K562 (cell line): ENCODE measurements around the gene TAF3. TPM values are rescaled to one million over a fixed set of nuclear protein-coding genes. Genes with fewer than 3 reads are reported as not detected.

Experiments used
- ATAC-seq: fragments of 200-7000 bp; cut with Tn5 transposase; 3 replicates; pipeline ENCODE4 v1.9.1; 2020; ENCODE audit warnings: moderate library complexity
- BruUV-seq: library from RNA; stranded (reverse); fragments of 400-500 nt; replicated peaks from 2 replicates; lab custom pipeline; 2021; lab: Mats Ljungman, UMichigan
- CTCF ChIA-PET: fragments of 300-600 bp; formaldehyde crosslinking; extraction: SDS; loops from one replicate; lab custom pipeline; 2021; ENCODE audit warnings: low intra/inter-chr PET ratio; lab: Yijun Ruan, JAX
- POLR2A ChIA-PET: fragments of 300-600, 350-650 bp; sonication (Branson Sonifier 250); formaldehyde crosslinking; extraction: SDS; loops from one replicate; lab custom pipeline; 2021; ENCODE audit warnings: antibody characterized with exemption, inconsistent platforms; lab: Yijun Ruan, JAX
- DNase-seq, 4 experiments: peaks; one replicate each; pipeline versions ENCODE4 v3.0.0 to v3.0.0-alpha.2; 2011 to 2018; ENCODE audit warnings: low spot score in 3 of 4, mixed read lengths in 3 of 4; ENCODE audit errors: extremely low read depth in 1 of 4
- FAIRE-seq: peaks from 2 replicates; lab custom pipeline; 2011; peaks lifted over from hg19 to GRCh38; lab: Jason Lieb, UNC
- H2AFZ ChIP-seq: 2 replicates; pipeline ENCODE4 v1.6.0; 2011; ENCODE audit warnings: low read depth, low read length, control low read depth, inconsistent platforms
- H3K27ac ChIP-seq: fragments of 200-600 bp; 3 replicates; pipeline ENCODE4 v1.8.0; 2011; ENCODE audit warnings: low read depth, mild to moderate bottlenecking, control low read depth, inconsistent platforms, low read length, moderate library complexity, mixed read lengths; ENCODE audit errors: extremely low read depth
- H3K27me3 ChIP-seq, 2 experiments: fragments of 300-600 bp in 1 of 2; 2 replicates in 1 of 2; 3 replicates in 1 of 2; pipeline versions ENCODE4 v1.6.0 to v1.8.0; 2011; ENCODE audit warnings: inconsistent platforms in 2 of 2, low read length in 2 of 2, mild to moderate bottlenecking in 1 of 2, mixed read lengths in 1 of 2, moderate library complexity in 1 of 2; ENCODE audit not compliant: control insufficient read depth in 2 of 2, insufficient read depth in 2 of 2
- H3K36me3 ChIP-seq: fragments of 300-600 bp; 3 replicates; pipeline ENCODE4 v1.8.0; 2011; ENCODE audit warnings: mild to moderate bottlenecking, low read length, inconsistent platforms; ENCODE audit not compliant: control insufficient read depth, insufficient read depth
- H3K4me1 ChIP-seq, 2 experiments: fragments of 200-600 bp in 1 of 2; replicated peaks in 1 of 2; 2 replicates in 1 of 2; 3 replicates in 1 of 2; pipeline versions ENCODE4 v1.5.1 to v1.8.0; 2011; ENCODE audit warnings: inconsistent platforms in 2 of 2, low read length in 2 of 2, mild to moderate bottlenecking in 1 of 2, mixed read lengths in 1 of 2, moderate library complexity in 1 of 2; ENCODE audit not compliant: control insufficient read depth in 2 of 2, insufficient read depth in 2 of 2
- H3K4me2 ChIP-seq: 2 replicates; pipeline ENCODE4 v1.6.1; 2011; ENCODE audit warnings: low read length, control low read depth, inconsistent platforms, mixed read lengths; ENCODE audit not compliant: insufficient read depth
- H3K4me3 ChIP-seq: fragments of 200-600 bp; sonication (generic), shearing (Covaris generic); 2 replicates; pipeline ENCODE4 v1.5.1; 2016; ENCODE audit warnings: control low read depth, inconsistent platforms
- H3K79me2 ChIP-seq: fragments of 200-600 bp; 3 replicates; pipeline ENCODE4 v1.8.0; 2011; ENCODE audit warnings: low read length, inconsistent platforms; ENCODE audit not compliant: control insufficient read depth, insufficient read depth
- H3K9ac ChIP-seq, 2 experiments: 2 replicates each; pipeline versions ENCODE4 v1.6.0 to v1.6.1; 2011; ENCODE audit warnings: low read depth in 2 of 2, low read length in 2 of 2, control low read depth in 1 of 2, inconsistent platforms in 1 of 2, mild to moderate bottlenecking in 1 of 2, mixed read lengths in 1 of 2; ENCODE audit not compliant: insufficient read depth in 1 of 2
- H3K9me1 ChIP-seq: one replicate; pipeline ENCODE4 v1.6.0; 2011; ENCODE audit warnings: inconsistent platforms, mild to moderate bottlenecking, low read length, moderate library complexity; ENCODE audit not compliant: control insufficient read depth, insufficient read depth
- H3K9me3 ChIP-seq: replicated peaks from 2 replicates; pipeline ENCODE4 v1.5.1; 2011; ENCODE audit warnings: low read depth, low read length, inconsistent platforms; ENCODE audit not compliant: control insufficient read depth, insufficient read depth
- H4K20me1 ChIP-seq: replicated peaks from 2 replicates; pipeline ENCODE4 v1.6.1; 2011; ENCODE audit warnings: low read length, inconsistent platforms, mixed read lengths; ENCODE audit not compliant: control insufficient read depth, insufficient read depth
- KLF6 ChIP-seq: fragments of 250-450 bp; sonication (Bioruptor Pico); IDR thresholded peaks from 2 replicates; pipeline ENCODE4 v1.4.0; 2020; ENCODE audit warnings: mild to moderate bottlenecking, moderate library complexity, borderline replicate concordance
- TCF3 ChIP-seq: sonication (generic); formaldehyde crosslinking; IDR thresholded peaks from 2 replicates; pipeline ENCODE4 v1.4.0; 2020; ENCODE audit warnings: mild to moderate bottlenecking, missing genetic modification reagents
- WGBS: fragments of 100-300 bp; shearing (Covaris generic); methylation state at CpG from one replicate; pipeline ENCODE4 v1.1.6; 2016; ENCODE audit warnings: low coverage, mixed read lengths; ENCODE audit not compliant: insufficient coverage; ENCODE audit errors: missing lambda C conversion rate; 5-methylcytosine and 5-hydroxymethylcytosine counted together
- in situ Hi-C: fragments of 300-500 bp; cut with MboI; formaldehyde crosslinking; loops from 4 replicates; pipeline ENCODE4 v1.15.0; 2018; ENCODE audit warnings: inconsistent platforms, mixed read lengths
- intact Hi-C: fragments of 100-400 bp; cut with micrococcal nuclease; formaldehyde crosslinking; loops from 2 replicates; pipeline ENCODE4 v1.14.2; 2022
- polyA plus RNA-seq, 8 experiments: library from polyadenylated mRNA; depleted of rRNA in 4 of 8; stranded (reverse) in 5 of 8; unstranded in 3 of 8; fragments of >200 nt; fragmentation: Nextera tagmentation in 2 of 8; fragmentation: Illumina TruSeq in 1 of 8; extraction: Ambion mirVana in 2 of 8; extraction: Trizol in 1 of 8; gene quantifications; 2 replicates each; pipeline versions ENCODE4 v1.2.1 to v1.2.3, GENCODE V29; 2011 to 2014; ENCODE audit warnings: inconsistent platforms in 1 of 8, missing spikeins in 1 of 8
- total RNA-seq, 7 experiments: library from RNA; depleted of rRNA in 6 of 7; stranded (reverse); fragments of >200 nt in 6 of 7; fragmentation: Illumina TruSeq in 2 of 7; extraction: Trizol in 2 of 7; gene quantifications; 2 replicates each; pipeline versions ENCODE4 v1.2.1 to v1.2.3, GENCODE V29; 2011 to 2021; ENCODE audit warnings: low replicate concordance in 1 of 7
- TF ChIP-seq, protein P1 (sequence below): sonication (generic); formaldehyde crosslinking; IDR thresholded peaks from 2 replicates; pipeline ENCODE4 v1.8.0; 2022; ENCODE audit warnings: mild to moderate bottlenecking, missing genetic modification reagents
- TF ChIP-seq, protein P2 (sequence below): fragments of 250-450 bp; sonication (Bioruptor Pico); IDR thresholded peaks from 2 replicates; pipeline ENCODE4 v1.8.0; 2021; ENCODE audit warnings: borderline replicate concordance, mild to moderate bottlenecking, moderate library complexity; ENCODE audit not compliant: poor library complexity, severe bottlenecking
- TF ChIP-seq, protein P3 (sequence below), 2 experiments: fragments of 200-800 bp in 1 of 2; sonication (Bioruptor generic) in 1 of 2; sonication (generic) in 1 of 2; formaldehyde crosslinking in 1 of 2; IDR thresholded peaks in 1 of 2; conservative IDR thresholded peaks in 1 of 2; 2 replicates each; pipeline versions ENCODE4 v1.5.0 to v1.6.1; 2016 to 2020; ENCODE audit warnings: missing compliant biosample characterization in 1 of 2, missing genetic modification characterization in 1 of 2, missing genetic modification reagents in 1 of 2
- TF ChIP-seq, protein P4 (sequence below): fragments of 250-450 bp; sonication (Bioruptor Pico); IDR thresholded peaks from 2 replicates; pipeline ENCODE4 v1.4.0; 2020; ENCODE audit warnings: mild to moderate bottlenecking, moderate library complexity, borderline replicate concordance

Gene TAF3
- total and polyA plus RNA-seq, 9 of the 15 experiments (the other 6 are each of a cell fraction or from before 2014, with no cell fraction given), result 1.5 to 9.9 (median 4.1) TPM

DNA sequence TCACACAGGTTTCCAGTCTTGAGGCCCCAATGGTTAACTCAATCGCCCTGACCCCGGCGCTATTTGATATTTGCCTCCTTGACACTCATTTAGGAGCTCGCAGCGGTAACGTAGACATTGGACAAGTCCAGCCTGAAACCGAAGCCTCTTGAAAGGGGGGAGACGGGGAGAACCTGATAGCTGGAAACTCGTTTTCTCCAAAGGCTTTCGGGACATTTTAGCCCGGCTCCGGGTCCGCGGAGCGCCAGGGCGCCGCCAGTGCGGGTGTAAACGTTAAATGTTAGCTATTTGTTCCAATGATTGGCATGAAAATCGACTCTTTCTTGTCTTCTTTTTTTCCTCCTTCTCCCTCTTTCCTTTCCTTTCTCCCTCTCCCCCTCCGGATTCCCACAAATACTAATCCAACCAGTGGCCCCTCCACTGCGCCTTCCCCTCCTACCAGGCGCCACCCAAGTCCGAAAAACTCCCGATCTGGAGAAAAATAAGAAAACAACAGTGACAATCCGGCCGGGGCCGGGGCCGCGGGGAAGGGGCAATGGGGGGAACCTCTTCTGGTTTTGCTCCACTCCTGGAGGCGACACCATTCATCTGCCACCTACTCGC lies 219.0 kb downstream of the TAF3 start (continued):
- no peak for TF ChIP-seq TCF3
- TF ChIP-seq, protein P1, sequence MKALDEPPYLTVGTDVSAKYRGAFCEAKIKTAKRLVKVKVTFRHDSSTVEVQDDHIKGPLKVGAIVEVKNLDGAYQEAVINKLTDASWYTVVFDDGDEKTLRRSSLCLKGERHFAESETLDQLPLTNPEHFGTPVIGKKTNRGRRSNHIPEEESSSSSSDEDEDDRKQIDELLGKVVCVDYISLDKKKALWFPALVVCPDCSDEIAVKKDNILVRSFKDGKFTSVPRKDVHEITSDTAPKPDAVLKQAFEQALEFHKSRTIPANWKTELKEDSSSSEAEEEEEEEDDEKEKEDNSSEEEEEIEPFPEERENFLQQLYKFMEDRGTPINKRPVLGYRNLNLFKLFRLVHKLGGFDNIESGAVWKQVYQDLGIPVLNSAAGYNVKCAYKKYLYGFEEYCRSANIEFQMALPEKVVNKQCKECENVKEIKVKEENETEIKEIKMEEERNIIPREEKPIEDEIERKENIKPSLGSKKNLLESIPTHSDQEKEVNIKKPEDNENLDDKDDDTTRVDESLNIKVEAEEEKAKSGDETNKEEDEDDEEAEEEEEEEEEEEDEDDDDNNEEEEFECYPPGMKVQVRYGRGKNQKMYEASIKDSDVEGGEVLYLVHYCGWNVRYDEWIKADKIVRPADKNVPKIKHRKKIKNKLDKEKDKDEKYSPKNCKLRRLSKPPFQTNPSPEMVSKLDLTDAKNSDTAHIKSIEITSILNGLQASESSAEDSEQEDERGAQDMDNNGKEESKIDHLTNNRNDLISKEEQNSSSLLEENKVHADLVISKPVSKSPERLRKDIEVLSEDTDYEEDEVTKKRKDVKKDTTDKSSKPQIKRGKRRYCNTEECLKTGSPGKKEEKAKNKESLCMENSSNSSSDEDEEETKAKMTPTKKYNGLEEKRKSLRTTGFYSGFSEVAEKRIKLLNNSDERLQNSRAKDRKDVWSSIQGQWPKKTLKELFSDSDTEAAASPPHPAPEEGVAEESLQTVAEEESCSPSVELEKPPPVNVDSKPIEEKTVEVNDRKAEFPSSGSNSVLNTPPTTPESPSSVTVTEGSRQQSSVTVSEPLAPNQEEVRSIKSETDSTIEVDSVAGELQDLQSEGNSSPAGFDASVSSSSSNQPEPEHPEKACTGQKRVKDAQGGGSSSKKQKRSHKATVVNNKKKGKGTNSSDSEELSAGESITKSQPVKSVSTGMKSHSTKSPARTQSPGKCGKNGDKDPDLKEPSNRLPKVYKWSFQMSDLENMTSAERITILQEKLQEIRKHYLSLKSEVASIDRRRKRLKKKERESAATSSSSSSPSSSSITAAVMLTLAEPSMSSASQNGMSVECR (CRISPR knock-in tag), result no peak

DNA sequence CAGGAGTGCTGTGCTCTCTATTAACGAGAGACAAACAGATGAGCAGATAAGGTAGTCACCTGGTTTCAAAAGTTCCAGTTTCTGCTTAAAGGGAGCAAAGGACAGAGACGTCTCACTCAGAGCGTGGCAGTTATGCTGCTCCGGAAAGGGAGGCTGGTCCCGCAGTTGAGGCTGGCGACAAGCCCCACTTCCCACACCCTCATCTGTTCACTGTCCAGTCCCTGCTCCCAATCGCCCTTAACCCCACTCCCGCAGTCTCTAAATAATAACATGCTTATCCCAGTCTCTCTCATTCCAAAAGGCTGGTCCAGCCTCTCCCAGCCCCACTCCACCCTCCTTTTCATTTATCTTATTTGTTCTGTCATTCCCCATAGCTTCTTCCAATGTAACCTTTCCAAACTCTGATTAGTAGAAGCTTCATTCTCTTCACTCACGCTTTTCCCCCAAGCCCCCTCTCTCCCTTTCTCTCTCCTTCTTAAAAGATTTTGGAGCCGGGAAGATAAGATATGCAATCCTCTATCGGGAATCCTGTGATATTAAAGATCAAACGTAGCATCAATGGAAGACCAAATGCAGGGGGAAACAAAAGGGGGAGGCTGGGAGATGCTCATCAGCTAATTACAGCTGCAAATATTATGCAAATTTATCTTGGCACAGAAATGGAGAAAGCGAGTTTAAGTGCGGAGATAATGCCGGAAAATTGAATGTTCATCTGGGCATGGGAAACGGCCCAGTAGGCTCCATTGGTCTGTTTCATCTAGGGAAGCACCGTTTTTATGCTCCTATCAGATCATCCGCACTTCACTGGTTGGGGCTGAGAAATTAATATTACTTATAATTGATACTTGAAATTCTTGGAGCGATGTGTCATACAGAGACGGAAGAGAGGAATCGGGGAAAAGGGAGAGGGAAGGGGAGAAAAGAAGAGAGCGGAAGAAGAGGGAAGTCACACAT lies 219.9 kb downstream of the TAF3 start:
- Histone ChIP-seq H3K36me3 (no peaks in the 10 kb centered on the region), H3K79me2 (no peaks in the 10 kb centered on the region), H2AFZ (no peak overlapping the region), H3K4me2 (no peak overlapping the region), H3K9me1 (no peaks in the 10 kb centered on the region), H3K9ac (no peak overlapping the region), H3K27me3 (peaks cover 50 to 66% of the 10 kb centered on the region in 2 experiments; a peak in 4 of 5 replicates), H3K4me1 (peaks cover 0 to 18% of the 10 kb centered on the region in 2 experiments; a peak in 1 of 5 replicates), H3K4me3 (no peak overlapping the region), H3K27ac (no peak overlapping the region), H4K20me1 (no peaks in the 10 kb centered on the region), H3K9me3 (no peaks in the 10 kb centered on the region)
- no peak for FAIRE-seq
- WGBS, result 6% methylated on average over 21 of the region's 22 CpGs
- ChIA-PET POLR2A (interaction anchor here (0.7 kb wide), 1 partner anchor 203 kb away, joined by 4 read pairs; no protein-coding TSS in a partner anchor), CTCF (no interaction called here)
- DNase-seq, result no peak
- in situ Hi-C loops, result no loop called here
- intact Hi-C loops, result loop anchor here (5.0 kb wide), 1 partner anchor 1259 kb away; no protein-coding TSS in a partner anchor
- no TSS peak for BruUV-seq
- ATAC-seq, result no peak
- TF ChIP-seq, protein P2, sequence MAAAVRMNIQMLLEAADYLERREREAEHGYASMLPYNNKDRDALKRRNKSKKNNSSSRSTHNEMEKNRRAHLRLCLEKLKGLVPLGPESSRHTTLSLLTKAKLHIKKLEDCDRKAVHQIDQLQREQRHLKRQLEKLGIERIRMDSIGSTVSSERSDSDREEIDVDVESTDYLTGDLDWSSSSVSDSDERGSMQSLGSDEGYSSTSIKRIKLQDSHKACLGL (CRISPR knock-in tag), result no peak
- TF ChIP-seq, protein P3, sequence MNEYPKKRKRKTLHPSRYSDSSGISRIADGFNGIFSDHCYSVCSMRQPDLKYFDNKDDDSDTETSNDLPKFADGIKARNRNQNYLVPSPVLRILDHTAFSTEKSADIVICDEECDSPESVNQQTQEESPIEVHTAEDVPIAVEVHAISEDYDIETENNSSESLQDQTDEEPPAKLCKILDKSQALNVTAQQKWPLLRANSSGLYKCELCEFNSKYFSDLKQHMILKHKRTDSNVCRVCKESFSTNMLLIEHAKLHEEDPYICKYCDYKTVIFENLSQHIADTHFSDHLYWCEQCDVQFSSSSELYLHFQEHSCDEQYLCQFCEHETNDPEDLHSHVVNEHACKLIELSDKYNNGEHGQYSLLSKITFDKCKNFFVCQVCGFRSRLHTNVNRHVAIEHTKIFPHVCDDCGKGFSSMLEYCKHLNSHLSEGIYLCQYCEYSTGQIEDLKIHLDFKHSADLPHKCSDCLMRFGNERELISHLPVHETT (CRISPR knock-in tag; conservative IDR thresholded peaks at IDR 0.05 in 1 of 2, IDR thresholded peaks at IDR 0.05 in 1 of 2), result no peak
- TF ChIP-seq KLF6, result no peak
- TF ChIP-seq, protein P4, sequence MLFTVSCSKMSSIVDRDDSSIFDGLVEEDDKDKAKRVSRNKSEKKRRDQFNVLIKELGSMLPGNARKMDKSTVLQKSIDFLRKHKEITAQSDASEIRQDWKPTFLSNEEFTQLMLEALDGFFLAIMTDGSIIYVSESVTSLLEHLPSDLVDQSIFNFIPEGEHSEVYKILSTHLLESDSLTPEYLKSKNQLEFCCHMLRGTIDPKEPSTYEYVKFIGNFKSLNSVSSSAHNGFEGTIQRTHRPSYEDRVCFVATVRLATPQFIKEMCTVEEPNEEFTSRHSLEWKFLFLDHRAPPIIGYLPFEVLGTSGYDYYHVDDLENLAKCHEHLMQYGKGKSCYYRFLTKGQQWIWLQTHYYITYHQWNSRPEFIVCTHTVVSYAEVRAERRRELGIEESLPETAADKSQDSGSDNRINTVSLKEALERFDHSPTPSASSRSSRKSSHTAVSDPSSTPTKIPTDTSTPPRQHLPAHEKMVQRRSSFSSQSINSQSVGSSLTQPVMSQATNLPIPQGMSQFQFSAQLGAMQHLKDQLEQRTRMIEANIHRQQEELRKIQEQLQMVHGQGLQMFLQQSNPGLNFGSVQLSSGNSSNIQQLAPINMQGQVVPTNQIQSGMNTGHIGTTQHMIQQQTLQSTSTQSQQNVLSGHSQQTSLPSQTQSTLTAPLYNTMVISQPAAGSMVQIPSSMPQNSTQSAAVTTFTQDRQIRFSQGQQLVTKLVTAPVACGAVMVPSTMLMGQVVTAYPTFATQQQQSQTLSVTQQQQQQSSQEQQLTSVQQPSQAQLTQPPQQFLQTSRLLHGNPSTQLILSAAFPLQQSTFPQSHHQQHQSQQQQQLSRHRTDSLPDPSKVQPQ, result no peak
